IMR-90 (cell line): ENCODE measurements around the gene SPANXD. TPM values are rescaled to one million over a fixed set of nuclear protein-coding genes. Genes with fewer than 3 reads are reported as not detected.

ENCODE experiments used
- polyA plus RNA-seq, 3 experiments: library from polyadenylated mRNA; depleted of rRNA; stranded (reverse); fragments of >200 nt; gene quantifications; 2 replicates each; pipeline ENCODE4 v1.2.3, GENCODE V29; 2012; ENCODE audit warnings: low replicate concordance in 1 of 3
- total RNA-seq: library from RNA; depleted of rRNA; stranded (reverse); fragments of >200 nt; gene quantifications from 2 replicates; pipeline ENCODE4 v1.2.3, GENCODE V29; 2012; rRNA removed

The SPANXD gene
- total and polyA plus RNA-seq, 2 of the 4 experiments (the other 2 are of a cell fraction) = not detected

Other genes starting within 250 kb of the SPANXD start
- not detected in 2 replicates for gene SPANXA1, start 114.0 kb downstream of the SPANXD start, total RNA-seq
- gene SPANXA1, start 114.0 kb downstream of the SPANXD start, polyA plus RNA-seq (2012; rRNA removed) = not detected in 2 replicates
- gene SPANXA2, start 109.0 kb downstream of the SPANXD start, total RNA-seq = not detected in 2 replicates
- gene SPANXA2, start 109.0 kb downstream of the SPANXD start, polyA plus RNA-seq (2012; rRNA removed) = not detected in 2 replicates
- gene MAGEC3, start 139.6 kb upstream of the SPANXD start, total RNA-seq = not detected in 2 replicates
- gene MAGEC3, start 139.6 kb upstream of the SPANXD start, polyA plus RNA-seq (2012; rRNA removed) = not detected in 2 replicates
- gene MAGEC1, start 205.2 kb upstream of the SPANXD start, total RNA-seq = not detected in 2 replicates
- gene MAGEC1, start 205.2 kb upstream of the SPANXD start, polyA plus RNA-seq (2012; rRNA removed) = not detected in 2 replicates